PC-3 (cell line): ENCODE data around the gene SNX19. TPM values are rescaled to one million over a fixed set of nuclear protein-coding genes. Genes with fewer than 3 reads are reported as not detected.

Experiments
- ATAC-seq: fragments of 200-7000 bp; cut with Tn5 transposase; 2 replicates; pipeline ENCODE4 v1.9.1; 2020; ENCODE audit warnings: mild to moderate bottlenecking, moderate library complexity
- BruUV-seq: library from RNA; stranded (reverse); fragments of 400-500 nt; replicated peaks from 2 replicates; lab custom pipeline; 2021; lab: Mats Ljungman, UMichigan
- CTCF ChIA-PET: fragments of 300-600 bp; sonication (Branson Sonifier 250); formaldehyde crosslinking; loops from one replicate; lab custom pipeline; 2022; ENCODE audit warnings: antibody characterized with exemption; lab: Charles Lee
- POLR2A ChIA-PET: fragments of 300-600 bp; sonication (Branson Sonifier 250); formaldehyde crosslinking; loops from one replicate; lab custom pipeline; 2022; ENCODE audit warnings: antibody characterized with exemption; ENCODE audit not compliant: unreplicated experiment; lab: Charles Lee
- DNase-seq: peaks from one replicate; pipeline ENCODE4 v3.0.0-alpha.2; 2015
- H2AFZ ChIP-seq: fragments of 300-600 bp; sonication (generic); 2 replicates; pipeline ENCODE4 v1.6.0; 2016; ENCODE audit warnings: antibody characterized with exemption, low read length
- H3F3A ChIP-seq: fragments of 300-600 bp; sonication (generic); one replicate; pipeline ENCODE4 v1.6.0; 2017; ENCODE audit warnings: antibody characterized with exemption, low read length, control low read depth, mild to moderate bottlenecking; ENCODE audit not compliant: unreplicated experiment
- H3K27ac ChIP-seq: fragments of 300-600 bp; sonication (generic); 2 replicates; pipeline ENCODE4 v1.5.1; 2016; ENCODE audit warnings: mild to moderate bottlenecking, low read length
- H3K27me3 ChIP-seq: fragments of 300-600 bp; sonication (generic); 2 replicates; pipeline ENCODE4 v1.6.1; 2016; ENCODE audit warnings: low read length, mixed read lengths
- H3K36me3 ChIP-seq: fragments of 300-600 bp; sonication (generic); 2 replicates; pipeline ENCODE4 v1.6.1; 2016; ENCODE audit warnings: low read depth, mixed run types, low read length, mixed read lengths
- H3K4me1 ChIP-seq: fragments of 300-600 bp; sonication (generic); 2 replicates; pipeline ENCODE4 v1.5.1; 2016; ENCODE audit warnings: low read length; ENCODE audit not compliant: insufficient read depth
- H3K4me2 ChIP-seq: fragments of 300-600 bp; sonication (generic); 2 replicates; pipeline ENCODE4 v1.6.0; 2016; ENCODE audit warnings: low read length
- H3K4me3 ChIP-seq: fragments of 300-600 bp; sonication (generic); 2 replicates; pipeline ENCODE4 v1.5.1; 2016; ENCODE audit warnings: mild to moderate bottlenecking, low read length, mixed read lengths
- H3K79me2 ChIP-seq: fragments of 300-600 bp; sonication (generic); 2 replicates; pipeline ENCODE4 v1.6.1; 2017; ENCODE audit warnings: low read length, mixed read lengths
- H3K9ac ChIP-seq: fragments of 300-600 bp; sonication (generic); 2 replicates; pipeline ENCODE4 v1.6.0; 2016; ENCODE audit warnings: mild to moderate bottlenecking, low read length
- H3K9me2 ChIP-seq: fragments of 300-600 bp; sonication (generic); replicated peaks from 2 replicates; pipeline ENCODE4 v1.6.1; 2016; ENCODE audit warnings: mixed run types, low read length, mixed read lengths
- H3K9me3 ChIP-seq: fragments of 300-600 bp; sonication (generic); 2 replicates; pipeline ENCODE4 v1.6.1; 2016; ENCODE audit warnings: low read length, mixed read lengths
- H4K20me1 ChIP-seq: fragments of 300-600 bp; sonication (generic); 2 replicates; pipeline ENCODE4 v1.6.1; 2016; ENCODE audit warnings: low read length, mixed read lengths
- CTCF ChIP-seq: fragments of 300-600 bp; sonication (generic); conservative IDR thresholded peaks from 2 replicates; pipeline ENCODE4 v1.5.1; 2017; ENCODE audit warnings: antibody characterized with exemption, low read depth, mild to moderate bottlenecking, low read length
- EZH2 ChIP-seq: fragments of 300-600 bp; sonication (generic); IDR thresholded peaks from one replicate; pipeline ENCODE4 v1.6.1; 2017; ENCODE audit warnings: antibody characterized with exemption, mild to moderate bottlenecking, low read length; ENCODE audit not compliant: unreplicated experiment
- EZH2phosphoT487 ChIP-seq: fragments of 300-600 bp; sonication (generic); IDR thresholded peaks from 2 replicates; pipeline ENCODE4 v1.6.1; 2018; ENCODE audit warnings: mild to moderate bottlenecking, antibody characterized with exemption, low read length, borderline replicate concordance
- intact Hi-C: fragments of 100-400 bp; cut with micrococcal nuclease; formaldehyde crosslinking; loops from 2 replicates; pipeline ENCODE4 v1.9.0; 2023
- total RNA-seq: library from RNA; depleted of rRNA; stranded (reverse); fragments of >200 nt; gene quantifications from 2 replicates; pipeline ENCODE4 v1.2.3, GENCODE V29; 2014

SNX19 gene
- total RNA-seq, 1 experiment from 2014 or later = 66.4 TPM

DNA sequence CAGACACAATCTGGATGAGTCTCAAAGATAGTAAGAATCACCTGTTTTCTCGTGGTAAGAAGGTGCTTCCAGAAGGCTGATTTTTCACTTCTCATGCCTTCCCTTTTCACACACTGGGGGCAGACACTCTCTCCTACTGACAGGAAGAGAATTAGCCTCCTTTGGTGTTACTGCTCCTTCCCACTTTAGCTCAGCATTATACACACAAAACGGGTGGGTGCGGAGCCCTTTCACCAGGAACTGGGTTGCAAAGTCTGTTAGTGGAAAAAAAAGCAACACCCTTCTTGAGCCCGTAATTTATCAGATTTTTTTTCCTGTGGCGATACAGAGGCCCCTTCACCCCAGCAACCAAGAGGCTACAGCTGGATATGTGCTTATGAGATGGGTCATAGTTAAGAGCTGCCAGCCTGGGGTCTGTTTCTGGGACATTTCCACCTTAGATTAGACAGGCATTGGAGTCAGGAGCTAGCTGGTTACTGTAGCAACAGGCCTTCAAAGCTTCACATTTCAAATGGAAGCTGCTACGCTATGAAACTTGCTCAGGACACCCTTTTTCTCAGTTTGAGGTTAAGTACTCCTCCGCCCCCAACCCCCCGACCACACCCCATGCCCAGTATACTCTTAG, 48.1 kb downstream of the SNX19 start:
- H2AFZ ChIP-seq = no peak overlapping the region
- ChIA-PET POLR2A (interaction anchor here (0.7 kb wide), 1 partner anchor 646 kb away, joined by 5 read pairs; no protein-coding TSS in a partner anchor), CTCF (interaction anchor here (1.6 kb wide), 1 partner anchor 437 kb away, joined by 3 read pairs; no protein-coding TSS in a partner anchor)
- no peaks in the 10 kb centered on the region for H3K27me3 ChIP-seq
- intact Hi-C loops = no loop called here
- H3K79me2 ChIP-seq = no peaks in the 10 kb centered on the region
- ATAC-seq (no peak), DNase-seq (no peak)
- TF ChIP-seq EZH2 (no peak), EZH2phosphoT487 (no peak)
- H3K9ac ChIP-seq = no peak overlapping the region
- no peaks in the 10 kb centered on the region for H3F3A ChIP-seq
- H4K20me1 ChIP-seq = no peaks in the 10 kb centered on the region
- no TSS peak for BruUV-seq
- no peaks in the 10 kb centered on the region for H3K9me2 ChIP-seq
- no peak overlapping the region for H3K4me3 ChIP-seq
- H3K9me3 ChIP-seq = no peaks in the 10 kb centered on the region
- no peak overlapping the region for H3K27ac ChIP-seq
- H3K36me3 ChIP-seq = no peaks in the 10 kb centered on the region; the same call in 1 of the 2 replicates
- H3K4me1 ChIP-seq = peaks cover 20% of the 10 kb centered on the region
- H3K4me2 ChIP-seq = no peak overlapping the region

- Histone ChIP-seq H4K20me1 (no peaks in the 10 kb centered on the region), H2AFZ (no peak overlapping the region), H3K27me3 (no peaks in the 10 kb centered on the region), H3K4me3 (no peak overlapping the region), H3K36me3 (no peaks in the 10 kb centered on the region; the same call in 1 of the 2 replicates), H3K4me1 (peaks cover 7% of the 10 kb centered on the region), H3K9me2 (no peaks in the 10 kb centered on the region), H3F3A (no peaks in the 10 kb centered on the region), H3K4me2 (no peak overlapping the region), H3K27ac (no peak overlapping the region), H3K9me3 (no peaks in the 10 kb centered on the region), H3K9ac (no peak overlapping the region), H3K79me2 (no peaks in the 10 kb centered on the region)
- BruUV-seq = no TSS peak
- POLR2A ChIA-PET = interaction anchor here (0.5 kb wide), 1 partner anchor 146 kb away, joined by 3 read pairs; no protein-coding TSS in a partner anchor
- CTCF ChIA-PET = interaction anchor here (0.6 kb wide), 1 partner anchor 435 kb away, joined by 8 read pairs; no protein-coding TSS in a partner anchor
- no peak for DNase-seq
- intact Hi-C loops = no loop called here
- TF ChIP-seq CTCF (no peak), EZH2 (no peak), EZH2phosphoT487 (no peak)
- ATAC-seq = no peak
Measured at GRCh38 chr11:130866831-130867230, 49.4 kb downstream of the SNX19 start.

- no peak for ATAC-seq
- no peak for TF ChIP-seq CTCF
- TF ChIP-seq EZH2 = no peak
- no peak for TF ChIP-seq EZH2phosphoT487
- Histone ChIP-seq H3K36me3 (no peaks in the 10 kb centered on the region), H3K9ac (no peak overlapping the region), H3K4me2 (no peak overlapping the region), H3K4me3 (no peak overlapping the region), H3K79me2 (no peaks in the 10 kb centered on the region), H3F3A (no peaks in the 10 kb centered on the region), H3K27me3 (no peaks in the 10 kb centered on the region), H2AFZ (no peak overlapping the region), H3K9me2 (no peaks in the 10 kb centered on the region), H3K27ac (no peak overlapping the region), H3K4me1 (peaks cover 4% of the 10 kb centered on the region), H4K20me1 (no peaks in the 10 kb centered on the region), H3K9me3 (no peaks in the 10 kb centered on the region)
- no TSS peak for BruUV-seq
- POLR2A ChIA-PET = no interaction called here
- DNase-seq = no peak
- CTCF ChIA-PET = no interaction called here
- intact Hi-C loops = no loop called here
Measured at GRCh38 chr11:130865774-130866114, 50.5 kb downstream of the SNX19 start.
